Measurements from ENCODE around the gene PRKN.

- no peak for TF ChIP-seq CTCF (IDR thresholded peaks at IDR 0.05)
- TF ChIP-seq POLR2AphosphoS5 (IDR thresholded peaks at IDR 0.05; ENCODE audit: insufficient read depth in 1 of 2, low read depth in 1 of 2) = no peak
Measured at GRCh38 chr6:162526960-162527359, 200.6 kb downstream of the PRKN start.
